SK-N-MC (cell line): Measurements from ENCODE around the gene NUB1.

Experiments
- DNase-seq: peaks from one replicate; pipeline ENCODE4 v3.0.0-alpha.2; 2011; ENCODE audit warnings: low read depth, low spot score
- H3K27ac ChIP-seq: fragments of 200-600 bp; sonication (generic); 2 replicates; pipeline ENCODE4 v1.5.1; 2016; ENCODE audit warnings: mixed run types
- H3K36me3 ChIP-seq: fragments of 200-600 bp; sonication (generic); 2 replicates; pipeline ENCODE4 v1.6.1; 2017; ENCODE audit warnings: antibody characterized with exemption, low read length, mixed read lengths; ENCODE audit not compliant: insufficient read depth
- H3K4me3 ChIP-seq: fragments of 200-600 bp; sonication (generic); 2 replicates; pipeline ENCODE4 v1.5.1; 2016
- H3K9ac ChIP-seq: fragments of 200-600 bp; sonication (generic); 2 replicates; pipeline ENCODE4 v1.8.0; 2017; ENCODE audit warnings: mixed run types, mixed read lengths; ENCODE audit not compliant: insufficient read length
- H3K9me3 ChIP-seq: fragments of 200-600 bp; sonication (generic); 2 replicates; pipeline ENCODE4 v1.6.1; 2017; ENCODE audit warnings: low read depth, mild to moderate bottlenecking, antibody characterized with exemption, low read length, moderate library complexity, mixed read lengths
- EZH2 ChIP-seq: fragments of 200-600 bp; sonication (generic); IDR thresholded peaks from one replicate; pipeline ENCODE4 v1.6.1; 2017; ENCODE audit warnings: antibody characterized with exemption
- FOXP2 ChIP-seq: optimal IDR thresholded peaks from 2 replicates; pipeline ENCODE3; 2011; ENCODE audit warnings: mild to moderate bottlenecking, moderate library complexity; ENCODE audit not compliant: insufficient read depth; ENCODE audit errors: extremely low read length, control extremely low read depth
- POLR2AphosphoS5 ChIP-seq: IDR thresholded peaks from 2 replicates; pipeline ENCODE4 v1.6.1; 2012; ENCODE audit warnings: mild to moderate bottlenecking, low read depth, low read length, borderline replicate concordance

Gene NUB1

GRCh38 chr7:151391358-151391730 lies 49.7 kb downstream of the NUB1 start:
- H3K27ac ChIP-seq, result no peak overlapping the region
- no peaks in the 10 kb centered on the region for H3K36me3 ChIP-seq
- no peak for DNase-seq
- H3K4me3 ChIP-seq, result no peak overlapping the region
- no peak overlapping the region for H3K9ac ChIP-seq
- no peaks in the 10 kb centered on the region for H3K9me3 ChIP-seq
- TF ChIP-seq EZH2, result no peak
- no peak for TF ChIP-seq FOXP2
- TF ChIP-seq POLR2AphosphoS5, result no peak

- H3K9me3 ChIP-seq, result no peaks in the 10 kb centered on the region
- no peak overlapping the region for H3K27ac ChIP-seq
- TF ChIP-seq FOXP2, result no peak
- TF ChIP-seq POLR2AphosphoS5, result no peak
- no peak for TF ChIP-seq EZH2
- H3K36me3 ChIP-seq, result no peaks in the 10 kb centered on the region
- DNase-seq, result no peak
- H3K4me3 ChIP-seq, result no peak overlapping the region
- H3K9ac ChIP-seq, result no peak overlapping the region
Observed at GRCh38 chr7:151392002-151392401, 50.4 kb downstream of the NUB1 start.

GRCh38 chr7:151392426-151392825 lies 50.8 kb downstream of the NUB1 start:
- Histone ChIP-seq H3K27ac (no peak overlapping the region), H3K9ac (no peak overlapping the region), H3K4me3 (no peak overlapping the region), H3K36me3 (no peaks in the 10 kb centered on the region), H3K9me3 (no peaks in the 10 kb centered on the region)
- no peak for TF ChIP-seq FOXP2
- no peak for TF ChIP-seq EZH2
- no peak for TF ChIP-seq POLR2AphosphoS5
- no peak for DNase-seq

GRCh38 chr7:151393031-151393977 lies 51.7 kb downstream of the NUB1 start:
- H3K9ac ChIP-seq, result no peak overlapping the region
- no peak for DNase-seq
- H3K27ac ChIP-seq, result no peak overlapping the region
- no peaks in the 10 kb centered on the region for H3K9me3 ChIP-seq
- H3K4me3 ChIP-seq, result no peak overlapping the region
- TF ChIP-seq FOXP2, result no peak
- no peak for TF ChIP-seq EZH2
- no peak for TF ChIP-seq POLR2AphosphoS5
- no peaks in the 10 kb centered on the region; the same call in 1 of the 2 replicates for H3K36me3 ChIP-seq

- Histone ChIP-seq H3K9me3 (no peaks in the 10 kb centered on the region), H3K9ac (no peak overlapping the region), H3K27ac (no peak overlapping the region), H3K36me3 (no peaks in the 10 kb centered on the region; the same call in 1 of the 2 replicates), H3K4me3 (no peak overlapping the region)
- TF ChIP-seq FOXP2 (no peak), EZH2 (no peak), POLR2AphosphoS5 (no peak)
- DNase-seq, result no peak
Observed at GRCh38 chr7:151394076-151395035, 52.7 kb downstream of the NUB1 start.

GRCh38 chr7:151395036-151395367 lies 53.4 kb downstream of the NUB1 start:
- Histone ChIP-seq H3K27ac (no peak overlapping the region), H3K9ac (no peak overlapping the region), H3K9me3 (no peaks in the 10 kb centered on the region), H3K36me3 (no peaks in the 10 kb centered on the region; the same call in 1 of the 2 replicates), H3K4me3 (no peak overlapping the region)
- no peak for DNase-seq
- TF ChIP-seq FOXP2, result no peak
- TF ChIP-seq EZH2, result no peak
- no peak for TF ChIP-seq POLR2AphosphoS5

GRCh38 chr7:151396328-151396970 lies 54.8 kb downstream of the NUB1 start:
- H3K36me3 ChIP-seq, result no peaks in the 10 kb centered on the region; the same call in 1 of the 2 replicates
- H3K4me3 ChIP-seq, result no peak overlapping the region
- no peak overlapping the region for H3K27ac ChIP-seq
- no peak for DNase-seq
- H3K9ac ChIP-seq, result no peak overlapping the region
- TF ChIP-seq FOXP2, result no peak
- H3K9me3 ChIP-seq, result no peaks in the 10 kb centered on the region

- no peak for TF ChIP-seq EZH2
- no peak for TF ChIP-seq FOXP2
- no peak for TF ChIP-seq POLR2AphosphoS5
- no peak overlapping the region for H3K27ac ChIP-seq
- no peak for DNase-seq
- H3K9me3 ChIP-seq, result no peaks in the 10 kb centered on the region
- no peak overlapping the region for H3K4me3 ChIP-seq
- H3K36me3 ChIP-seq, result no peaks in the 10 kb centered on the region; the same call in 1 of the 2 replicates
- no peak overlapping the region for H3K9ac ChIP-seq
Observed at GRCh38 chr7:151397026-151397425, 55.4 kb downstream of the NUB1 start.
